ENCODE data around the gene AMER2. TPM values are rescaled to one million over a fixed set of nuclear protein-coding genes. Genes with fewer than 3 reads are reported as not detected.

Gene AMER2
- total RNA-seq, 4 donors from 2014 or later, result under 0.01 to 0.17 TPM; not detected in 2

GRCh38 chr13:25169951-25170553, 2.0 kb downstream of the AMER2 start:
- TF ChIP-seq POLR2AphosphoS5 (IDR thresholded peaks at IDR 0.05), result no peak
- no peak for TF ChIP-seq EP300 (IDR thresholded peaks at IDR 0.05)
- TF ChIP-seq POLR2A (IDR thresholded peaks at IDR 0.05; ENCODE audit: low read depth), result no peak
- TF ChIP-seq CTCF (IDR thresholded peaks at IDR 0.05), result no peak
- peaks cover 0 to 67% (median 26%) of the 10 kb centered on the region in 4 donors for H3K27me3 ChIP-seq
- H3K36me3 ChIP-seq, result no peaks in the 10 kb centered on the region
- no peak overlapping the region for H3K4me3 ChIP-seq
- peaks cover 0 to 19% (median 16%) of the 10 kb centered on the region in 4 donors for H3K4me1 ChIP-seq
- 82% methylated on average over 32 of the region's 37 CpGs for WGBS
- intact Hi-C loops (cut with DNase I), result no loop called here
- H3K9me3 ChIP-seq, result no peaks in the 10 kb centered on the region
- no peak overlapping the region for H3K27ac ChIP-seq (replicated peaks in 1 of 4)
- peak; percentile 78 for DNase-seq (ENCODE audit: extremely low spot score)

GRCh38 chr13:25169356-25169755, 2.7 kb downstream of the AMER2 start:
- 70% methylated on average over 12 of the region's 12 CpGs for WGBS

GRCh38 chr13:25168790-25169189, 3.3 kb downstream of the AMER2 start:
- Histone ChIP-seq H3K4me1 (peaks cover 0 to 19% (median 16%) of the 10 kb centered on the region in 4 donors), H3K36me3 (no peaks in the 10 kb centered on the region), H3K27ac (replicated peaks in 1 of 4) (no peak overlapping the region), H3K27me3 (peaks cover 0 to 54% (median 23%) of the 10 kb centered on the region in 4 donors), H3K9me3 (no peaks in the 10 kb centered on the region), H3K4me3 (no peak overlapping the region)
- DNase-seq (ENCODE audit: extremely low spot score), result no peak
- WGBS, result 50% methylated on average over 3 of the region's 3 CpGs
- intact Hi-C loops (cut with DNase I), result no loop called here
- TF ChIP-seq POLR2A (IDR thresholded peaks at IDR 0.05; ENCODE audit: low read depth) (no peak), POLR2AphosphoS5 (IDR thresholded peaks at IDR 0.05) (no peak), EP300 (IDR thresholded peaks at IDR 0.05) (no peak), CTCF (IDR thresholded peaks at IDR 0.05) (no peak)

More at GRCh38 chr13:25169356-25169755, 2.7 kb downstream of the AMER2 start:
- no peak overlapping the region for H3K27ac ChIP-seq (replicated peaks in 1 of 4)
- peak; percentile 78 for DNase-seq (ENCODE audit: extremely low spot score)
- TF ChIP-seq POLR2AphosphoS5 (IDR thresholded peaks at IDR 0.05), result no peak
- no peak for TF ChIP-seq EP300 (IDR thresholded peaks at IDR 0.05)
- TF ChIP-seq CTCF (IDR thresholded peaks at IDR 0.05), result no peak
- TF ChIP-seq POLR2A (IDR thresholded peaks at IDR 0.05; ENCODE audit: low read depth), result no peak
- peaks cover 0 to 60% (median 25%) of the 10 kb centered on the region in 4 donors for H3K27me3 ChIP-seq
- intact Hi-C loops (cut with DNase I), result no loop called here
- H3K36me3 ChIP-seq, result no peaks in the 10 kb centered on the region
- H3K9me3 ChIP-seq, result no peaks in the 10 kb centered on the region
- no peak overlapping the region for H3K4me3 ChIP-seq
- H3K4me1 ChIP-seq, result peaks cover 0 to 19% (median 16%) of the 10 kb centered on the region in 4 donors

GRCh38 chr13:25167382-25168174, 4.5 kb downstream of the AMER2 start:
- Histone ChIP-seq H3K4me3 (no peak overlapping the region), H3K36me3 (no peaks in the 10 kb centered on the region), H3K27me3 (peaks cover 0 to 42% (median 19%) of the 10 kb centered on the region in 4 donors), H3K9me3 (no peaks in the 10 kb centered on the region), H3K27ac (replicated peaks in 1 of 4) (no peak overlapping the region), H3K4me1 (peaks cover 0 to 19% (median 16%) of the 10 kb centered on the region in 4 donors)
- 75% methylated on average over 3 of the region's 3 CpGs for whole genome bisulfite sequencing
- DNase-seq (ENCODE audit: extremely low spot score), result no peak
- TF ChIP-seq CTCF (IDR thresholded peaks at IDR 0.05) (no peak), POLR2A (IDR thresholded peaks at IDR 0.05; ENCODE audit: low read depth) (no peak), POLR2AphosphoS5 (IDR thresholded peaks at IDR 0.05) (no peak), EP300 (IDR thresholded peaks at IDR 0.05) (no peak)
- intact Hi-C loops (cut with DNase I), result no loop called here
